ENCODE results near the gene DEXI.

The DEXI gene

GRCh38 chr16:10892782-10893318 is 49.4 kb downstream of the DEXI start:
- no peak for DNase-seq (ENCODE audit: low read depth)

- no peak for DNase-seq (ENCODE audit: low read depth)
These were observed 52.4 kb downstream of the DEXI start for GRCh38 chr16:10889855-10890254.

GRCh38 chr16:10888320-10888937 is 53.8 kb downstream of the DEXI start:
- no peak for DNase-seq (ENCODE audit: low read depth)

GRCh38 chr16:10885246-10885645 is 57.0 kb downstream of the DEXI start:
- DNase-seq (ENCODE audit: low read depth): no peak

GRCh38 chr16:10883004-10883403 is 59.3 kb downstream of the DEXI start:
- DNase-seq (ENCODE audit: low read depth): no peak

- no peak for DNase-seq (ENCODE audit: low read depth)
These were observed 60.7 kb downstream of the DEXI start for GRCh38 chr16:10881479-10882030.

- no peak for DNase-seq (ENCODE audit: low read depth)
These were observed 61.4 kb downstream of the DEXI start for GRCh38 chr16:10880594-10881452.

- DNase-seq (ENCODE audit: low read depth): no peak
These were observed 62.3 kb downstream of the DEXI start for GRCh38 chr16:10879681-10880589.

All from stimulated activated CD8-positive, alpha-beta memory T cell treated with anti-CD3 and anti-CD28 coated beads, Interleukin-12 subunit alpha, Interleukin-12 subunit beta, amount 100 ng/mL, for 1 hour (primary cell).